Measurements from ENCODE around the gene BANF1.

DNA sequence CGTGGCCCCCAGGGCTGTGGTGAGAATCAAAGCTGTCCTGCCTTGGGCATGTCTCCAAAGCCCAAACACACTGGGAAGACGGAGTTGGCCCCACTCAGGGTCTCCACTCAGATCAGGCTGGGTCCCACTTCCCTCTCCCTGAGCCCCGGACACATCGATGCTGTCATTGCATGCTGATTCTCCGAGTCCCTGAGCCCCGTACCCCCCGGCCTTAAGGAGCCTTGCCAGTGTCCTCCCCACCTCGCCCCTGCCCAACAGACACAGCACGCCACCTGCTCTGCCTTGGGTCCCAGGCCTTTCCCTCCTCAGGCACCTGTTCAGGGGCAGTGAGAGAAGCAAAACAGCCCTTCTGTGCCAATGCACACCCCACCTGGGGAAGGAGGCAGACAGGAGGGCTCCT is 15.0 kb upstream of the BANF1 start:
- TF ChIP-seq EZH2 (IDR thresholded peaks at IDR 0.05; ENCODE audit: insufficient read depth, poor library complexity, severe bottlenecking) (no peak), EZH2phosphoT487 (IDR thresholded peaks at IDR 0.05; ENCODE audit: insufficient read depth, low read depth) (no peak)

Data from GM23248 (cell line).